ENCODE results near the gene MOSPD2. TPM values are rescaled to one million over a fixed set of nuclear protein-coding genes. Genes with fewer than 3 reads are reported as not detected.

Gene MOSPD2
- polyA plus RNA-seq, 1 experiment: 7.1 TPM

Other genes starting within 250 kb of the MOSPD2 start
- gene FANCB, start 352 bp upstream of the MOSPD2 start, polyA plus RNA-seq (2011; rRNA removed): 0.78 and 1.9 TPM in 2 replicates